Mesenchymal stem cell (in vitro differentiated cells and primary cell): ENCODE data around the gene AQP9.

Source experiments
- DNase-seq: peaks from one replicate; pipeline ENCODE4 v3.0.0-alpha.2; 2013
- H2AFZ ChIP-seq: one replicate; pipeline ENCODE4 v1.6.1; 2013; ENCODE audit warnings: low read depth, mild to moderate bottlenecking, control low read depth, inconsistent platforms, low read length, moderate library complexity
- H2AK5ac ChIP-seq: 2 replicates; pipeline ENCODE4 v1.6.1; 2013; ENCODE audit warnings: low read length, moderate library complexity, mild to moderate bottlenecking, inconsistent platforms; ENCODE audit not compliant: severe bottlenecking
- H2BK120ac ChIP-seq: one replicate; pipeline ENCODE4 v1.6.1; 2013; ENCODE audit warnings: low read depth, mild to moderate bottlenecking, inconsistent platforms, low read length, moderate library complexity
- H2BK12ac ChIP-seq, 2 experiments: one replicate each; pipeline ENCODE4 v1.6.1; 2013; ENCODE audit warnings: inconsistent platforms in 2 of 2, low read length in 2 of 2, mild to moderate bottlenecking in 2 of 2, moderate library complexity in 2 of 2, control low read depth in 1 of 2
- H2BK15ac ChIP-seq: one replicate; pipeline ENCODE4 v1.6.1; 2013; ENCODE audit warnings: mild to moderate bottlenecking, low read depth, inconsistent platforms; ENCODE audit not compliant: poor library complexity, severe bottlenecking
- H2BK5ac ChIP-seq: 2 replicates; pipeline ENCODE4 v1.6.1; 2013; ENCODE audit warnings: low read depth, mild to moderate bottlenecking, low read length, control low read depth, inconsistent platforms; ENCODE audit not compliant: poor library complexity, severe bottlenecking
- H3K14ac ChIP-seq, 2 experiments: one replicate each; pipeline ENCODE4 v1.6.1; 2013; ENCODE audit warnings: inconsistent platforms in 2 of 2, low read length in 2 of 2, control low read depth in 1 of 2, mild to moderate bottlenecking in 1 of 2, moderate library complexity in 1 of 2
- H3K18ac ChIP-seq, 2 experiments: one replicate each; pipeline ENCODE4 v1.6.1; 2013; ENCODE audit warnings: inconsistent platforms in 2 of 2, low read length in 2 of 2, control low read depth in 1 of 2, low read depth in 1 of 2, mild to moderate bottlenecking in 1 of 2
- H3K23ac ChIP-seq, 2 experiments: one replicate each; pipeline ENCODE4 v1.6.1; 2013; ENCODE audit warnings: inconsistent platforms in 2 of 2, low read length in 2 of 2, mild to moderate bottlenecking in 2 of 2, moderate library complexity in 2 of 2, control low read depth in 1 of 2
- H3K27ac ChIP-seq: 2 replicates; pipeline ENCODE4 v1.5.1; 2013; ENCODE audit warnings: mild to moderate bottlenecking, moderate library complexity, low read length, control low read depth, inconsistent platforms; ENCODE audit not compliant: poor library complexity, severe bottlenecking
- H3K27me3 ChIP-seq, 2 experiments: 2 replicates each; pipeline versions ENCODE4 v1.6.1 to v1.7.0; 2013; ENCODE audit warnings: low read length in 2 of 2, mild to moderate bottlenecking in 2 of 2, moderate library complexity in 2 of 2, control low read depth in 1 of 2, inconsistent platforms in 1 of 2; ENCODE audit not compliant: control insufficient read depth in 1 of 2, insufficient read depth in 1 of 2
- H3K36me3 ChIP-seq, 2 experiments: 2 replicates each; pipeline versions ENCODE4 v1.6.1 to v1.7.0; 2013; ENCODE audit warnings: low read length in 2 of 2, control low read depth in 1 of 2, inconsistent platforms in 1 of 2, low read depth in 1 of 2, mild to moderate bottlenecking in 1 of 2; ENCODE audit not compliant: insufficient read depth in 2 of 2, control insufficient read depth in 1 of 2
- H3K4ac ChIP-seq, 2 experiments: one replicate each; pipeline ENCODE4 v1.6.1; 2013; ENCODE audit warnings: inconsistent platforms in 2 of 2, low read length in 2 of 2, mild to moderate bottlenecking in 2 of 2, moderate library complexity in 2 of 2, control low read depth in 1 of 2, low read depth in 1 of 2
- H3K4me1 ChIP-seq: 2 replicates; pipeline ENCODE4 v1.6.1; 2013; ENCODE audit warnings: low read depth, low read length, control low read depth; ENCODE audit not compliant: control insufficient read depth, insufficient read depth
- H3K4me2 ChIP-seq: 2 replicates; pipeline ENCODE4 v1.6.1; 2013; ENCODE audit warnings: low read length, mild to moderate bottlenecking, inconsistent platforms; ENCODE audit not compliant: poor library complexity, severe bottlenecking
- H3K4me3 ChIP-seq, 2 experiments: 2 replicates each; pipeline versions ENCODE4 v1.5.1 to v1.7.0; 2013; ENCODE audit warnings: low read length in 2 of 2, mild to moderate bottlenecking in 2 of 2, control low read depth in 1 of 2, low read depth in 1 of 2; ENCODE audit not compliant: insufficient read depth in 1 of 2
- H3K79me1 ChIP-seq: replicated peaks from 2 replicates; pipeline ENCODE4 v1.6.1; 2013; ENCODE audit warnings: mild to moderate bottlenecking, control low read depth, low read length, inconsistent platforms; ENCODE audit not compliant: poor library complexity, severe bottlenecking
- H3K9ac ChIP-seq: 2 replicates; pipeline ENCODE4 v1.7.0; 2013; ENCODE audit warnings: mild to moderate bottlenecking, low read length, moderate library complexity
- H3K9me3 ChIP-seq: 2 replicates; pipeline ENCODE4 v1.7.0; 2013; ENCODE audit warnings: mild to moderate bottlenecking, low read length; ENCODE audit not compliant: control insufficient read depth
- H4K8ac ChIP-seq: one replicate; pipeline ENCODE4 v1.6.1; 2013; ENCODE audit warnings: inconsistent platforms, mild to moderate bottlenecking, low read length, moderate library complexity
- H4K91ac ChIP-seq: one replicate; pipeline ENCODE4 v1.6.1; 2013; ENCODE audit warnings: mild to moderate bottlenecking, low read length, inconsistent platforms
- WGBS: methylation state at CpG from one replicate; pipeline ENCODE4 v1.1.7; 2013; ENCODE audit warnings: mixed read lengths; 5-methylcytosine and 5-hydroxymethylcytosine counted together

AQP9 gene

DNA sequence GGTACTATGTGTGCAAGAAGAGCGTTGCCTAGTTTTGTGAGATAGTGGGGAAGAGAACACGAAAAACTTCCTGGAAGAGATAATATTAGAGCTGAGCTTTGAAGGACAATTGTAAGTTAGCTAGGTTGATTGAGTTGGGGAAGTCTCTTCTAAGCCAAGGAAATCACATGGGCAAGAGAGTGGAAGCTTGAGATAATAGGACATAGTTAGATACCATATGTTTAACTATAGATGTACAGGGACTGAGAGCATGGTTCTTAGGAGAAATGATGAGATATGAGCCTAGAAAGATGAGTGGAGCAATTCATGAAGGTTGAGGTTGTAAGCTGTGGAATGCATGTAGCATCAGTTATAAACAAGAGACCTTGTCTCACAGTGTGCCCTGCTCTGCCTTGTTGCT, 30.1 kb upstream of the AQP9 start:
- no peak for DNase-seq
- no peak overlapping the region for H2BK5ac ChIP-seq
- H3K4me3 ChIP-seq: no peak overlapping the region
- H3K4me2 ChIP-seq: no peak overlapping the region
- H2AFZ ChIP-seq: no peak overlapping the region
- H3K36me3 ChIP-seq: no peaks in the 10 kb centered on the region
- no peak overlapping the region for H2BK120ac ChIP-seq
- H3K14ac ChIP-seq: no peak overlapping the region
- no peak overlapping the region for H2BK12ac ChIP-seq
- H3K18ac ChIP-seq: no peak overlapping the region
- H3K27me3 ChIP-seq: peaks cover 19 to 42% of the 10 kb centered on the region in 2 experiments
- H3K79me1 ChIP-seq: no peaks in the 10 kb centered on the region
- no peaks in the 10 kb centered on the region for H3K4me1 ChIP-seq
- no peak overlapping the region for H3K23ac ChIP-seq
- no peak overlapping the region for H3K4ac ChIP-seq
- no peak overlapping the region for H4K8ac ChIP-seq
- H3K9ac ChIP-seq: no peak overlapping the region
- H3K9me3 ChIP-seq: no peaks in the 10 kb centered on the region
- whole genome bisulfite sequencing: 71% methylated on average over 2 of the region's 2 CpGs
- no peak overlapping the region for H2AK5ac ChIP-seq
- H3K27ac ChIP-seq: no peak overlapping the region
- H2BK15ac ChIP-seq: no peak overlapping the region
- H4K91ac ChIP-seq: no peak overlapping the region

- no peak overlapping the region for H2BK5ac ChIP-seq
- no peak overlapping the region for H3K18ac ChIP-seq
- no peak overlapping the region for H2BK12ac ChIP-seq
- no peak overlapping the region for H3K4me3 ChIP-seq
- H2AFZ ChIP-seq: no peak overlapping the region
- no peak overlapping the region for H4K8ac ChIP-seq
- no peaks in the 10 kb centered on the region for H3K4me1 ChIP-seq
- H2BK120ac ChIP-seq: no peak overlapping the region
- no peak overlapping the region for H3K4me2 ChIP-seq
- H3K14ac ChIP-seq: no peak overlapping the region
- DNase-seq: no peak
- H3K36me3 ChIP-seq: no peaks in the 10 kb centered on the region
- no peaks in the 10 kb centered on the region for H3K79me1 ChIP-seq
- no peaks in the 10 kb centered on the region for H3K9me3 ChIP-seq
- H3K27me3 ChIP-seq: peaks cover 19 to 46% of the 10 kb centered on the region in 2 experiments
- WGBS: 90% methylated on average over 2 of the region's 3 CpGs
- H3K23ac ChIP-seq: no peak overlapping the region
- no peak overlapping the region for H3K9ac ChIP-seq
- no peak overlapping the region for H3K4ac ChIP-seq
- H3K27ac ChIP-seq: no peak overlapping the region
- H4K91ac ChIP-seq: no peak overlapping the region
- no peak overlapping the region for H2BK15ac ChIP-seq
- no peak overlapping the region for H2AK5ac ChIP-seq
These were observed 28.8 kb upstream of the AQP9 start for GRCh38 chr15:58109419-58109818.

- no peak for DNase-seq
- Histone ChIP-seq H3K4me1 (no peaks in the 10 kb centered on the region), H2BK12ac (no peak overlapping the region), H3K4me3 (no peak overlapping the region), H4K91ac (no peak overlapping the region), H4K8ac (no peak overlapping the region), H3K9me3 (no peaks in the 10 kb centered on the region), H3K18ac (no peak overlapping the region), H2AK5ac (no peak overlapping the region), H2BK120ac (no peak overlapping the region), H3K27ac (no peak overlapping the region), H3K27me3 (peaks cover 19 to 52% of the 10 kb centered on the region in 2 experiments), H2BK15ac (no peak overlapping the region), H3K4me2 (no peak overlapping the region), H3K23ac (no peak overlapping the region), H3K79me1 (no peaks in the 10 kb centered on the region), H2BK5ac (no peak overlapping the region), H3K4ac (no peak overlapping the region), H3K9ac (no peak overlapping the region), H3K36me3 (no peaks in the 10 kb centered on the region), H2AFZ (no peak overlapping the region), H3K14ac (no peak overlapping the region)
- 76% methylated on average over 4 of the region's 6 CpGs for WGBS
These were observed 27.0 kb upstream of the AQP9 start for GRCh38 chr15:58110999-58111717.

- Histone ChIP-seq H3K9me3 (no peaks in the 10 kb centered on the region), H3K14ac (no peak overlapping the region), H3K18ac (no peak overlapping the region), H3K4me3 (no peak overlapping the region), H2AFZ (no peak overlapping the region), H4K91ac (no peak overlapping the region), H2BK120ac (no peak overlapping the region), H2BK15ac (no peak overlapping the region), H3K79me1 (no peaks in the 10 kb centered on the region), H2AK5ac (no peak overlapping the region), H2BK12ac (no peak overlapping the region), H3K9ac (no peak overlapping the region), H3K27ac (no peak overlapping the region), H3K23ac (no peak overlapping the region), H3K36me3 (no peaks in the 10 kb centered on the region), H3K4me1 (no peaks in the 10 kb centered on the region), H3K4me2 (no peak overlapping the region), H3K27me3 (peaks cover 19 to 56% of the 10 kb centered on the region in 2 experiments), H4K8ac (no peak overlapping the region), H2BK5ac (no peak overlapping the region), H3K4ac (no peak overlapping the region)
- no peak for DNase-seq
- WGBS: 93% methylated on average over 5 of the region's 5 CpGs
These were observed 26.5 kb upstream of the AQP9 start for GRCh38 chr15:58111718-58112104.
